HEK293 (cell line): ENCODE measurements around the gene MGAT1.

ENCODE experiments used
- CTCF ChIA-PET: fragments of 350-600 bp; formaldehyde crosslinking; extraction: SDS; loops from one replicate; lab custom pipeline; 2021; ENCODE audit warnings: antibody characterized with exemption; lab: Yijun Ruan, JAX
- POLR2A ChIA-PET: fragments of 300-600 bp; formaldehyde crosslinking; extraction: SDS; loops from one replicate; lab custom pipeline; 2020; ENCODE audit warnings: antibody characterized with exemption, inconsistent platforms; lab: Yijun Ruan, JAX
- H3K27ac ChIP-seq: fragments of 200-500 bp; sonication (Bioruptor generic); 2 replicates; pipeline ENCODE4 v1.5.1; 2014; ENCODE audit warnings: low read depth, low read length, control low read depth, inconsistent platforms; ENCODE audit errors: extremely low read depth
- H3K36me3 ChIP-seq, 2 experiments: fragments of 200-500 bp in 1 of 2; sonication (Bioruptor generic) in 1 of 2; 1 replicate in 1 of 2; 2 replicates in 1 of 2; pipeline ENCODE4 v1.5.1; 2014 to 2017; ENCODE audit warnings: inconsistent platforms in 2 of 2, low read length in 2 of 2; ENCODE audit not compliant: control insufficient read depth in 2 of 2, insufficient read depth in 1 of 2
- H3K4me1 ChIP-seq: fragments of 200-500 bp; sonication (Bioruptor generic); 2 replicates; pipeline ENCODE4 v1.5.1; 2014; ENCODE audit warnings: mild to moderate bottlenecking, low read length, inconsistent platforms; ENCODE audit not compliant: control insufficient read depth, insufficient read depth
- H3K4me3 ChIP-seq: 2 replicates; pipeline ENCODE4 v1.5.1; 2011; ENCODE audit warnings: low read depth, mild to moderate bottlenecking, control low read depth, low read length, moderate library complexity
- H3K9me3 ChIP-seq: fragments of 200-500 bp; sonication (Bioruptor generic); 2 replicates; pipeline ENCODE4 v1.5.1; 2014; ENCODE audit warnings: low read depth, low read length, inconsistent platforms; ENCODE audit not compliant: control insufficient read depth, insufficient read depth
- GFI1B ChIP-seq: fragments of 450-650 bp; formaldehyde crosslinking; IDR thresholded peaks from 2 replicates; pipeline ENCODE4 v1.5.1; 2016; ENCODE audit warnings: missing biosample characterization, missing genetic modification characterization
- GLI2 ChIP-seq: fragments of 450-650 bp; formaldehyde crosslinking; IDR thresholded peaks from 2 replicates; pipeline ENCODE4; 2017; ENCODE audit warnings: missing biosample characterization, missing genetic modification characterization, low read depth, borderline replicate concordance
- KLF7 ChIP-seq: fragments of 450-650 bp; formaldehyde crosslinking; IDR thresholded peaks from 2 replicates; pipeline ENCODE4 v1.5.1; 2016; ENCODE audit warnings: missing biosample characterization, missing genetic modification characterization, borderline replicate concordance
- RBAK ChIP-seq: fragments of 450-650 bp; formaldehyde crosslinking; IDR thresholded peaks from 2 replicates; pipeline ENCODE4 v1.5.1; 2016; ENCODE audit warnings: missing biosample characterization, missing genetic modification characterization
- ZNF10 ChIP-seq: fragments of 450-650 bp; formaldehyde crosslinking; IDR thresholded peaks from 2 replicates; pipeline ENCODE4 v1.5.1; 2017; ENCODE audit warnings: missing biosample characterization, missing genetic modification characterization
- ZNF341 ChIP-seq: fragments of 450-650 bp; formaldehyde crosslinking; IDR thresholded peaks from 2 replicates; pipeline ENCODE4; 2016; ENCODE audit warnings: low read depth, missing biosample characterization, missing genetic modification characterization
- ZNF37A ChIP-seq: fragments of 450-650 bp; IDR thresholded peaks from 2 replicates; pipeline ENCODE4 v1.5.1; 2018; ENCODE audit warnings: missing biosample characterization, missing genetic modification characterization
- ZNF596 ChIP-seq: fragments of 450-650 bp; IDR thresholded peaks from 2 replicates; pipeline ENCODE4 v1.5.0; 2018; ENCODE audit warnings: missing biosample characterization, mild to moderate bottlenecking, missing genetic modification characterization, moderate library complexity
- ZNF626 ChIP-seq: fragments of 450-650 bp; sonication (Bioruptor Pico); formaldehyde crosslinking; IDR thresholded peaks from 2 replicates; pipeline ENCODE4 v1.5.1; 2018; ENCODE audit warnings: missing biosample characterization, missing genetic modification characterization, inconsistent platforms
- ZNF777 ChIP-seq: fragments of 450-650 bp; formaldehyde crosslinking; IDR thresholded peaks from 2 replicates; pipeline ENCODE4 v1.5.1; 2017; ENCODE audit warnings: missing biosample characterization, missing genetic modification characterization, borderline replicate concordance
- TF ChIP-seq, protein P1 (sequence below): fragments of 450-650 bp; formaldehyde crosslinking; IDR thresholded peaks from 2 replicates; pipeline ENCODE4 v1.5.1; 2016; ENCODE audit warnings: missing biosample characterization, missing genetic modification characterization
- TF ChIP-seq, protein P2 (sequence below): fragments of 450-650 bp; formaldehyde crosslinking; optimal IDR thresholded peaks from 2 replicates; pipeline ENCODE3; 2016; ENCODE audit warnings: missing biosample characterization, mild to moderate bottlenecking, missing genetic modification characterization
- TF ChIP-seq, protein P3 (sequence below): fragments of 450-650 bp; formaldehyde crosslinking; IDR thresholded peaks from 2 replicates; pipeline ENCODE4 v1.5.1; 2017; ENCODE audit warnings: missing biosample characterization, missing genetic modification characterization
- TF ChIP-seq, protein P4 (sequence below): fragments of 450-650 bp; formaldehyde crosslinking; IDR thresholded peaks from 2 replicates; pipeline ENCODE4 v1.5.1; 2016; ENCODE audit warnings: missing biosample characterization, missing genetic modification characterization, borderline replicate concordance
- TF ChIP-seq, protein P5 (sequence below): fragments of 450-650 bp; formaldehyde crosslinking; IDR thresholded peaks from 2 replicates; pipeline ENCODE4 v1.5.1; 2016; ENCODE audit warnings: missing biosample characterization, missing genetic modification characterization

Gene MGAT1

DNA sequence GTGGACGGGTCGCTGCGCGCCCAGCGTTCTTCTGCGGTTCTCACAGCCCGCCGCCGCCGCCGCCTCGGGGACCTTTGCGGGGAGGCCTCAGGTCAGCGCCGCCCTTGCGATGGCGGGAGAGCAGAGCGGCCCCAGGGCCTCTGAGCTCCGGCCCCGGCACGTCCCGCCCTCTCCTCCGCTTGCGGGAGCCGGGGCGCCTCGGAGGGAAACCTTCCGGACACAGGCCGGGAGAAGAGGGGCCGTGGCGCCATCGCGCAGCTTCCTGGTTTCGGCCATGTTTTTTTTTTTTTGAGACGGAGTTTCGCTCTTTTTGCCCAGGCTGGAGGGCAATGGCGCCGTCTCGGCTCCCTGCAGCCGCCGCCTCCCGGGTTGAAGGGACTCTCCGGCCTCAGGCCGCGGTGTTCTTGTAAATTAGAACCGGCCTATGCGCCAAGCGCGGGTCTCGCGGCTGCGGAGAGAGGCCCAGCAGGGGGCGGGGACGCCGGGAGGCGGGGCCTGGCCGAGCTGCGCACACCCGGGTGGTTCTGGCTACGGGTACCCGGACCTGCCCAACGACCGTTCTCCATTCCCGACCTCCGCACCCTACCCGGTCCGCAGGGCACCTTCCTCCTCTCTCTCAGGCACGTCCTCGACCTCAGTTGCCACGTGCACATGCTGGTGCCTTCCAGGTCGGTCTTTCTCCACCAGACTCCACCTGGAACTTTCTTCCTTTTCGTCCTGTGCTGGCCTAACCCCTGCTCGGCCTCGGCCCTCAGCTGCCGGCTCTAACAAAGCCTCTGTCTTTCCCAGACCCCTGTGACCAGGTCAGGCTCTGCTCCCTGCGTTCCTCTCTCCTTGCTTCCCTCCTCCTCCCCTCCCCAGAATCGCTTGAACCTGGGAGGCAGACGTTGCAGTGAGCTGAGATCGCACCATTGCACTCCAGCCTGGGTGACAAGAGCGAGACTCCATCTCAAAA lies 28.8 kb upstream of the MGAT1 start:
- H3K9me3 ChIP-seq: no peaks in the 10 kb centered on the region
- POLR2A ChIA-PET: interaction anchor here (0.7 kb wide), 1 partner anchor 1165 kb away, joined by 3 read pairs; no protein-coding TSS in a partner anchor
- peak overlapping the region; percentile 68; the same call in 1 of the 2 replicates for H3K27ac ChIP-seq
- TF ChIP-seq, protein P1, sequence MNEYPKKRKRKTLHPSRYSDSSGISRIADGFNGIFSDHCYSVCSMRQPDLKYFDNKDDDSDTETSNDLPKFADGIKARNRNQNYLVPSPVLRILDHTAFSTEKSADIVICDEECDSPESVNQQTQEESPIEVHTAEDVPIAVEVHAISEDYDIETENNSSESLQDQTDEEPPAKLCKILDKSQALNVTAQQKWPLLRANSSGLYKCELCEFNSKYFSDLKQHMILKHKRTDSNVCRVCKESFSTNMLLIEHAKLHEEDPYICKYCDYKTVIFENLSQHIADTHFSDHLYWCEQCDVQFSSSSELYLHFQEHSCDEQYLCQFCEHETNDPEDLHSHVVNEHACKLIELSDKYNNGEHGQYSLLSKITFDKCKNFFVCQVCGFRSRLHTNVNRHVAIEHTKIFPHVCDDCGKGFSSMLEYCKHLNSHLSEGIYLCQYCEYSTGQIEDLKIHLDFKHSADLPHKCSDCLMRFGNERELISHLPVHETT (tag by site-specific recombination): no peak
- no peak for TF ChIP-seq ZNF626 (tag by site-specific recombination)
- TF ChIP-seq ZNF10 (tag by site-specific recombination): no peak
- TF ChIP-seq GLI2: no peak
- TF ChIP-seq ZNF596: no peak
- TF ChIP-seq, protein P2, sequence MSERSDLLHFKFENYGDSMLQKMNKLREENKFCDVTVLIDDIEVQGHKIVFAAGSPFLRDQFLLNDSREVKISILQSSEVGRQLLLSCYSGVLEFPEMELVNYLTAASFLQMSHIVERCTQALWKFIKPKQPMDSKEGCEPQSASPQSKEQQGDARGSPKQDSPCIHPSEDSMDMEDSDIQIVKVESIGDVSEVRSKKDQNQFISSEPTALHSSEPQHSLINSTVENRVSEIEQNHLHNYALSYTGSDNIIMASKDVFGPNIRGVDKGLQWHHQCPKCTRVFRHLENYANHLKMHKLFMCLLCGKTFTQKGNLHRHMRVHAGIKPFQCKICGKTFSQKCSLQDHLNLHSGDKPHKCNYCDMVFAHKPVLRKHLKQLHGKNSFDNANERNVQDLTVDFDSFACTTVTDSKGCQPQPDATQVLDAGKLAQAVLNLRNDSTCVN (tag by site-specific recombination): no peak
- no peak for TF ChIP-seq KLF7 (tag by site-specific recombination)
- TF ChIP-seq, protein P3, sequence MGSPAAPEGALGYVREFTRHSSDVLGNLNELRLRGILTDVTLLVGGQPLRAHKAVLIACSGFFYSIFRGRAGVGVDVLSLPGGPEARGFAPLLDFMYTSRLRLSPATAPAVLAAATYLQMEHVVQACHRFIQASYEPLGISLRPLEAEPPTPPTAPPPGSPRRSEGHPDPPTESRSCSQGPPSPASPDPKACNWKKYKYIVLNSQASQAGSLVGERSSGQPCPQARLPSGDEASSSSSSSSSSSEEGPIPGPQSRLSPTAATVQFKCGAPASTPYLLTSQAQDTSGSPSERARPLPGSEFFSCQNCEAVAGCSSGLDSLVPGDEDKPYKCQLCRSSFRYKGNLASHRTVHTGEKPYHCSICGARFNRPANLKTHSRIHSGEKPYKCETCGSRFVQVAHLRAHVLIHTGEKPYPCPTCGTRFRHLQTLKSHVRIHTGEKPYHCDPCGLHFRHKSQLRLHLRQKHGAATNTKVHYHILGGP (tag by site-specific recombination): no peak
- TF ChIP-seq ZNF777 (tag by site-specific recombination): no peak
- TF ChIP-seq ZNF37A: no peak
- TF ChIP-seq ZNF341 (tag by site-specific recombination): no peak
- TF ChIP-seq, protein P4, sequence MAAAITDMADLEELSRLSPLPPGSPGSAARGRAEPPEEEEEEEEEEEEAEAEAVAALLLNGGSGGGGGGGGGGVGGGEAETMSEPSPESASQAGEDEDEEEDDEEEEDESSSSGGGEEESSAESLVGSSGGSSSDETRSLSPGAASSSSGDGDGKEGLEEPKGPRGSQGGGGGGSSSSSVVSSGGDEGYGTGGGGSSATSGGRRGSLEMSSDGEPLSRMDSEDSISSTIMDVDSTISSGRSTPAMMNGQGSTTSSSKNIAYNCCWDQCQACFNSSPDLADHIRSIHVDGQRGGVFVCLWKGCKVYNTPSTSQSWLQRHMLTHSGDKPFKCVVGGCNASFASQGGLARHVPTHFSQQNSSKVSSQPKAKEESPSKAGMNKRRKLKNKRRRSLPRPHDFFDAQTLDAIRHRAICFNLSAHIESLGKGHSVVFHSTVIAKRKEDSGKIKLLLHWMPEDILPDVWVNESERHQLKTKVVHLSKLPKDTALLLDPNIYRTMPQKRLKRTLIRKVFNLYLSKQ (tag by site-specific recombination): no peak
- no peak for TF ChIP-seq RBAK (tag by site-specific recombination)
- TF ChIP-seq, protein P5, sequence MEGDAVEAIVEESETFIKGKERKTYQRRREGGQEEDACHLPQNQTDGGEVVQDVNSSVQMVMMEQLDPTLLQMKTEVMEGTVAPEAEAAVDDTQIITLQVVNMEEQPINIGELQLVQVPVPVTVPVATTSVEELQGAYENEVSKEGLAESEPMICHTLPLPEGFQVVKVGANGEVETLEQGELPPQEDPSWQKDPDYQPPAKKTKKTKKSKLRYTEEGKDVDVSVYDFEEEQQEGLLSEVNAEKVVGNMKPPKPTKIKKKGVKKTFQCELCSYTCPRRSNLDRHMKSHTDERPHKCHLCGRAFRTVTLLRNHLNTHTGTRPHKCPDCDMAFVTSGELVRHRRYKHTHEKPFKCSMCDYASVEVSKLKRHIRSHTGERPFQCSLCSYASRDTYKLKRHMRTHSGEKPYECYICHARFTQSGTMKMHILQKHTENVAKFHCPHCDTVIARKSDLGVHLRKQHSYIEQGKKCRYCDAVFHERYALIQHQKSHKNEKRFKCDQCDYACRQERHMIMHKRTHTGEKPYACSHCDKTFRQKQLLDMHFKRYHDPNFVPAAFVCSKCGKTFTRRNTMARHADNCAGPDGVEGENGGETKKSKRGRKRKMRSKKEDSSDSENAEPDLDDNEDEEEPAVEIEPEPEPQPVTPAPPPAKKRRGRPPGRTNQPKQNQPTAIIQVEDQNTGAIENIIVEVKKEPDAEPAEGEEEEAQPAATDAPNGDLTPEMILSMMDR: no peak
- no peak for TF ChIP-seq GFI1B (tag by site-specific recombination)
- no peaks in the 10 kb centered on the region for H3K36me3 ChIP-seq
- H3K4me1 ChIP-seq: no peaks in the 10 kb centered on the region
- peak overlapping the region; percentile 17 for H3K4me3 ChIP-seq
- CTCF ChIA-PET: interaction anchor here (0.9 kb wide), 1 partner anchor 37 kb away, joined by 4 read pairs; no protein-coding TSS in a partner anchor
